GM12874 (cell line): ENCODE results near the gene DEFB118.

Experiments used
- TF ChIP-seq, protein P1 (sequence below): IDR thresholded peaks from 2 replicates; pipeline ENCODE4 v1.5.1; 2011; ENCODE audit warnings: low read depth, mild to moderate bottlenecking, control low read depth, low read length, moderate library complexity; ENCODE audit not compliant: insufficient read depth

The DEFB118 gene, protein sequence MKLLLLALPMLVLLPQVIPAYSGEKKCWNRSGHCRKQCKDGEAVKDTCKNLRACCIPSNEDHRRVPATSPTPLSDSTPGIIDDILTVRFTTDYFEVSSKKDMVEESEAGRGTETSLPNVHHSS

DNA sequence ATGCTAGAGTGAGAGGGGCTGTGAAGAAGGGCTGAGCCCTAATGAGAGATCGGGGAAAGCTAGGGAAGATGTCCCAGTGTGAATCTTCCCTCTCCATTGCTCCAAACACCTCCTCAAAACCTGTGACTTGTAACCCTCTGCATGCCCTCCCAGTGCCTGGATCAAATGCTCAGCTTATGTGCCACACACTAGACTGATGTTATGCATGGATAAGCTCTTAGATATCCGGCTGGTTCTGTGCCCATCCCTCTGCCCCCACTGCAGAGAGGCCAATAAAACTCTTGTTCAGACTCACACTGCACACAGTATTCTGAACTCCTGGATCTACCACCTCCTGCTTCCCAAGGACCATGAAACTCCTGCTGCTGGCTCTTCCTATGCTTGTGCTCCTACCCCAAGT, at the start of gene DEFB118:
DEFB118 (plus strand) TSS at position 301 of the 400 bp plus-strand sequence; CDS start at position 351, 50 bp downstream.
- TF ChIP-seq, protein P1, sequence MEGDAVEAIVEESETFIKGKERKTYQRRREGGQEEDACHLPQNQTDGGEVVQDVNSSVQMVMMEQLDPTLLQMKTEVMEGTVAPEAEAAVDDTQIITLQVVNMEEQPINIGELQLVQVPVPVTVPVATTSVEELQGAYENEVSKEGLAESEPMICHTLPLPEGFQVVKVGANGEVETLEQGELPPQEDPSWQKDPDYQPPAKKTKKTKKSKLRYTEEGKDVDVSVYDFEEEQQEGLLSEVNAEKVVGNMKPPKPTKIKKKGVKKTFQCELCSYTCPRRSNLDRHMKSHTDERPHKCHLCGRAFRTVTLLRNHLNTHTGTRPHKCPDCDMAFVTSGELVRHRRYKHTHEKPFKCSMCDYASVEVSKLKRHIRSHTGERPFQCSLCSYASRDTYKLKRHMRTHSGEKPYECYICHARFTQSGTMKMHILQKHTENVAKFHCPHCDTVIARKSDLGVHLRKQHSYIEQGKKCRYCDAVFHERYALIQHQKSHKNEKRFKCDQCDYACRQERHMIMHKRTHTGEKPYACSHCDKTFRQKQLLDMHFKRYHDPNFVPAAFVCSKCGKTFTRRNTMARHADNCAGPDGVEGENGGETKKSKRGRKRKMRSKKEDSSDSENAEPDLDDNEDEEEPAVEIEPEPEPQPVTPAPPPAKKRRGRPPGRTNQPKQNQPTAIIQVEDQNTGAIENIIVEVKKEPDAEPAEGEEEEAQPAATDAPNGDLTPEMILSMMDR, result no peak

DNA sequence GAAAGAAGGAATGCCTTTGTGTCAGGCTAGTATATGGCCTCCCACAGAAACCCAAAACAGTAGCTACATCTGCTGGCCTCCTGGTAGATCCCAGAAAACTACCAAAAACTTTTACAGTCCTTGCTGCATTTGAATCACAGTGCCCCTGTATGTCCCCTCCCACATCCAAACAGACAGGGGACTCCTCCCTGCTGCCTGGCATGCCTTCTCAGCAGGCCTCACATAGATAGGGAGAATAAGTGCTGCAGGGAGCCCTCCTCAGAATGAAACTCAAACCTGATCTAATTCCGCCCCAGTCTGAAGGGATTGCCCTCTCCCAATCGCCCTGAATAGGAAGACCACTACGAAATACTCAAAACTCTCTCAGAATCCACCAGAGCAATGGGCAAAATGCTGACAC, 45.9 kb upstream of the DEFB118 start:
- TF ChIP-seq, protein P1, result no peak

DNA sequence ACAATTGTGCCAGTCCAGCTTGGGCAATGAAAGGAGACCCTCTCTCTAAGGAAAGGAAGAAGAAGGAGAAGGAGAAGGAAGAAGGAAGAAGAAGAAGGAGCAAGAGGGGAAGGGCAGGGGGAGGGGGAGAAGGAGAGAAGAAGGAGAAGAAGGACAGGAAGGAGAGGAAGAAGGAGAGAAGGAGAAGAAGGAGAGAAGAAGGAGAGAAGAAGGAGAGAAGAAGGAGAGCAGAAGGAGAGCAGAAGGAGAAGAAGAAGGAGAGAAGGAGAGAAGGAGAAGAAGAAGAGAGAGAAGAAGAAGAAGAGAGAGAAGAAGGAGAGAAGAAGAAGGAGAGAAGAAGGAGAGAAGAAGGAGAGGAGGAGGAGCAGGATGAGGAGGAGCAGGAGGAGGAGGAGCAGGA, 37.5 kb upstream of the DEFB118 start:
- TF ChIP-seq, protein P1, result no peak

DNA sequence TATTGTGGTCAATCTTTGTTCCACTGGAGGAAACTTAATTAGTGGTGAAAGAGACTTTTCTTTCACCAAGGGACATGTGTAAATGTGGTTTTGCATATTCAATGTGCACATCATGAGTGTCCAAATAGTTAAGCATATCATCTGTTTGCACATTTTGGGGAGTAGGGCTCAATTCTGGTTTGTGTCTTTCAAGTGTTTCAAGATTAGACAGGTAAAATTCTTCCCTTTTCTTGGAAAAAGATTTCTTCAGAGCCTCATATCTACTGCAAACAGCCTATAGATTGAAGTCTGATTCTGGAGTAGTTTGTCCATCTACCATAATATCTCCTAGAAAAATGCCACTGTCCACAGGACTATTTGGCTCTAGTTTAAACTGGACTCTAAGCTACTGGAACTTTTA, 26.9 kb upstream of the DEFB118 start:
- TF ChIP-seq, protein P1, result no peak

DNA sequence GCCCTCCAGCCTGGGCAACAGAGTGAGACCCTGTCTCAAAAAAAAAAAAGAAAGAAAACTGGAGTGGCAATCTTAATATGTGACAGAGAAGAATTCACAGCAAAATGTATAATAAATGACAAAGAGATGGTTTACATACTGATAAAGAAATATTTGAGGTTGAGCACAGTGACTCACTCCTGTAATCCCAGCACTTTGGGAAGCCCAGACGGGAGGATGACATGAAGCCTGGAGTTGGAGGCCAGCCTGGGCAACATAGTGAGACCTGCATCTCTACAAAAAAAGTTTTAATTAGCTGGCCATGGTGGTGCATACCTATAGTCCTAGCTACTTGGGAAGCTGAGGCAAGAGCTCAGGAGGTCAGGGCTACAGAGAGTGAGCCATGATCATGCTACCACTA, 12.4 kb upstream of the DEFB118 start:
- TF ChIP-seq, protein P1, result no peak

DNA sequence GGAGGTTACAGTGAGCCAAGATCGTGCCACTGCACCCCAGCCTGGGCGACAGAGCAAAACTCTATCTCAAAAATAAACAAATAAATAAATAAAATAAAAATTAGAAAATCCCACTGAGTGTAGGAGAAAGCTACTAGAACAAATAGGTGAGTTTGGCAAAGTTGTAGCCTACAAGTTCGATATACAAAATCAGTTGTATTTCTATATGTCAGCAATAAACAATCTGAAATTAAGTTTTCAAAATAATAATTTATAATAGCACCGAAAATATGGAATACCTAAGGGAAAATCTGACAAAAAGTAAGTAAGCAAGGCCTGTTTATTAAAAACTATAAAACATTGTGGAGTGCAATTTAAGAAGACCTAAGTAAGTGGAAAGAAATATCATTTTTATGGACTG, 5.1 kb upstream of the DEFB118 start:
- TF ChIP-seq, protein P1, result no peak

DNA sequence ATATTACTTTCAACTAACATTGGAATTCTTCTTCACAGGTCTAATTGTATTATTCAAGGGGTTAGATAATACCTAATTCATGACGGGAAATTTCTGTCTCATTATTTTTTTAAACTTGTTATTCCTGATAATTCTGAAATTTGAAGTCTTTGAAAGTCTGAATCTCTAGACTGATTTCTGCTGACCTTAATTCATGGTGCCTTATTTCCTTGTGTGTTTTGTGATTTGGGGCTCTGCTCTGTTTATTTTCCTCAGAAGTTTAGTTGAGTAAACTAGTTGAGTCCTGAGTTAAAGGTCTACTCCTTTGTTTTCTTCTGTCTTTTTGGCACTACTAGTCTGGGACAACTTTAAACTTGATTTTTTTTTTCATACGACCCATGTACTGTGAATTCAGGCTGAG, 5.9 kb downstream of the DEFB118 start:
- TF ChIP-seq, protein P1, result no peak
